ENCODE data around the gene FGD6.

- TF ChIP-seq CTCF (IDR thresholded peaks at IDR 0.05) (no peak), EP300 (IDR thresholded peaks at IDR 0.05) (no peak)
Observed at GRCh38 chr12:95229636-95230035, 12.4 kb upstream of the FGD6 start.

Measured in sigmoid colon (tissue), 4 donors.